HG03457 (cell line): Measurements from ENCODE around the gene AP2B1.

ENCODE experiments used
- ATAC-seq: cut with Tn5 transposase; IDR thresholded peaks from one replicate; pipeline ENCODE4 v1.9.1; 2021; ENCODE audit warnings: moderate number of reproducible peaks; ENCODE audit not compliant: unreplicated experiment

AP2B1 gene

DNA sequence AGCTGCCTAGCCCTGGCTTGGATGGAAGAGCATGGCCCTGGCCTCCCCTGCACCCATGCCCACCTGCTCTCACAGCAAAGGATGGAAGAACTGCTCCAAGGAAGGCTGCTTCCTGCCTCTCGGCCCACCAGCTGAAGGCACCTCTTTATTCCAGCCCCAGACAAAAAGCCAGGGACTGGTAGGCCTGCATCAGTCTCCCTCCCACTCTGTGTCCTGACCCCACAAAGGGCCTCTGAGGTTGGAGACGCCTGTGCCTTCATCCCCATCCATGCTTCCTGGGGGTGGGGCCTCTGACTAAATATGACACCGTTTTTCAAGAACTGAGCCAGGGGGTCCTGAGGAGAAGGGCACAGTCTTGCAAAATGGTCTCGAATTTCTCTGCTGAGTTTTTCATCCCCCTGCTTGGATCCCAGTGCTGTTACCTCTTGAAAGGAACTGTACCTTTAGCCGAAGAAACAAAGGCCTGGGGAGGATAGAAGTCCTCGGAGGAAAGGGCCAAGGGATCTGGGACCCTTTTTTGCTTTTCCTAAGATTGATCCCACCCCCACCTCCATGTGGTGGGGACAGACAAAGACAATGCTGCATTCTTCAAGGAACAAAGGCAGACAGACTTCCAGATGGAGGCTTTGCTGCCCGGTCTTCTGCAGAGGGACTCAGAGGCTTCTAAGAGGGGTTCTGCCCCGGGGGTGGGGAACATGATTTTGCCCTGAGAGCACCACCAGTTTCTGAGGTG, 178.8 kb downstream of the AP2B1 start:
- ATAC-seq: no peak

DNA sequence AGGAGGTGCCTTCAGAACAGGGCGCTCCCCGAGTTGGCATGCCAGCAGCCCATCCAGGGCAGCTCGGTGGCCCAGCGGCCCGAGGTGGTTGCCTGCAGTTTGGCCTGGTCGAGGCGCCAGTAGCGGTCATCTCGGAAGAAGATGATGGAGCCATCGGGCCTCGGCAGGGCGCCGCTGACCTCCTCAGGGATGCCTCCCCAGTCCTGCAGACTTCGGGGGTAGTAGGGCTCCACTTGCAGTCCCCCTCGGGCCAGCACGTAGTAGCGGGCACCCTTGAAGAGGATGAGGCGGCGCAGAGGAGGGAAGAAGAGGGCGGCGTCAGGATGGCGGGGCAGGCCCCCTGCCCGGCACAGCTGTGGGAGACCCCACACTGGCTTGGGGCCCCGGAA, 179.4 kb downstream of the AP2B1 start:
- ATAC-seq: no peak

DNA sequence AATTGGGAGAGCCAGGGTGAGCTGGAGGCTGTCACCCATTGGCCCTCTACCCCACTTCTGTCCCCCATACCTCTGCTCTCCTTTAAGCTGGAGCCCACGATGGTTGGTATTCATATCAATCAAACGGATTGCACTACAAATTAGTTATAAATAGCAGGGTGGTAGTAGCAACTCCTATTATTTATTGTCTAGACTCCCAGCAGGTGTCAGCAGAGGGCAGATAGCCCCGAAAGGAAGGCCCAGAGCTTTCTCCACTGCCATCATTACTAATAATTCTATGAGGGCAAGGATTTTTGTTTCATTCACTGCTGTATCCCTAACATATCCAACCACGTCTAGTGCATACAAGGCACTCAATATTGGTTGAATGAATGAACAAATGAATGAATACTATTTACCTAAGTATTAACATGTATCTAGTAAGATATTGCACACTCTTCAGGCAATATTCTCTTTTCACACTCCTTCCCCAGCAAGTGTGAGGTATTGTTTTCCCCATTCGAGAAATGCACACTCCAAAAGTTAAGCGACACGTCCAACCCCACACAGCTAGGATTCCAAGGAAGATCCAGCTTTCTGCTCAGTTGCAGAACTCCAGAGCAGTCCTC, 179.9 kb downstream of the AP2B1 start:
- no peak for ATAC-seq

DNA sequence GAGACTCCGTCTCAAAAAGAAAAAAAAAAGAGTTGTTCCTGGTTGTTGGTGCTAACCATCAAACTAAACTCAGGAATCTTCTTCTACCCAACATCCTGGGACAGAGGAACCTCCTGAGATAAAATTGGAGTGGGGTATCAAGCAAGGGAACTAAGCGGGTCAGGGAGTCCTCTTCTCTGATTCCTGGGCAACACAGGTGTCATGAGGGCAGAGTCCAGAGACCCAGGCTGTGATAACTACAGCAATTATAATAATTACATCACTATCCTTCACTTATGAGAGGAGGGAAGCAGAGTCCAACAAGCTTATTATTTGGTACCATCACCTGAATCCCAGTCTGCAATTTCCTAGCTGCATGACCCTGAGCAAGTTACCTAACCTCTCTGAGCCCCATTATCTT, 181.7 kb downstream of the AP2B1 start:
- no peak for ATAC-seq

DNA sequence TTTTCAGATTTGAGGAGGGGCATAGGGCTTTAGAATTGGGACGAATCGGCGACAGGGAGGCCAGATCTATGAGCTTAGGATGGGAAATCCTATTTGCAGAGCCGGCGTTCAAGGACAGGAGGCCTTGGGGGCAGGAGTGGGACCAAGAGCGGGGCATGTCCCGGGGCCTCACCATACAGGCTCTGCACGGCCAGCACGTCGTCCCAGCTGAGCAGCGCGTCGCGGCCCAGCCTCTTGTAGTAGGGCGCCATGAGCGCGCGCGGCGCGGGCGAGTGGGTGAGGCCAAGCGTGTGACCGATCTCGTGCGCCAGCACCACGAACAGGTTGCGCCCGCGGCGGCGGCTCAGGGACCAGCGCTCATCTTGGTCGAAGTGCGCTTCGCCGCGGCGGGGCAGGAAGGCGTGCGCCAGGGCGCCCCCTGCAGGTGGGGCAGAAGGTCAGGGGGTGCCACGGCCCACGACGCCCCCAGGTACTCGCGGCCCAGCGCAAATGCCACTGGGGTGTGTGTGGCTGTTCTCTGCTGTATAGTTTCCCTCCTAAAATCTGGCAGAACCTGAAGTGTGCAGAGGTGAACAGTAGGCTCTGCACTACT, 182.9 kb downstream of the AP2B1 start:
- no peak for ATAC-seq

DNA sequence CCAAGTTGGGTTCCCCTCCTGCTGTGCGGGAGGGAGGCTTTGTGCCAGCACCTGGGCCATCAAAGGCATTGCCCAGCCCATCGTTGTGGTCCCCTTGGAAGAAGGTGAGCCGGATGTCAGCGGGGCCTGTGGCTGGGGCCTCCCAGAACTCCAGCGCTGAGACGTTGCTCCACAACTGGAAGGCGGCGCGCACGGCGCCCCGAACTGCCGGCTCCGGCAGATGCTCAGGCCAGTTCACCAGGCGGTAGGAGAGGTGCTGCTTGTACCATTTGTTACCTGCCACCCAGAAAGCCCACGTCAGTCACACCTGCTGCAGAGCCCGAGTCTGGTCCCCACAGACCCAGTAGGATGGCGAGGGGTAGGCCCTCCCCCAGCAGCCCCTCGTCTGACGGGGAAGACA, 186.0 kb downstream of the AP2B1 start:
- ATAC-seq: no peak

DNA sequence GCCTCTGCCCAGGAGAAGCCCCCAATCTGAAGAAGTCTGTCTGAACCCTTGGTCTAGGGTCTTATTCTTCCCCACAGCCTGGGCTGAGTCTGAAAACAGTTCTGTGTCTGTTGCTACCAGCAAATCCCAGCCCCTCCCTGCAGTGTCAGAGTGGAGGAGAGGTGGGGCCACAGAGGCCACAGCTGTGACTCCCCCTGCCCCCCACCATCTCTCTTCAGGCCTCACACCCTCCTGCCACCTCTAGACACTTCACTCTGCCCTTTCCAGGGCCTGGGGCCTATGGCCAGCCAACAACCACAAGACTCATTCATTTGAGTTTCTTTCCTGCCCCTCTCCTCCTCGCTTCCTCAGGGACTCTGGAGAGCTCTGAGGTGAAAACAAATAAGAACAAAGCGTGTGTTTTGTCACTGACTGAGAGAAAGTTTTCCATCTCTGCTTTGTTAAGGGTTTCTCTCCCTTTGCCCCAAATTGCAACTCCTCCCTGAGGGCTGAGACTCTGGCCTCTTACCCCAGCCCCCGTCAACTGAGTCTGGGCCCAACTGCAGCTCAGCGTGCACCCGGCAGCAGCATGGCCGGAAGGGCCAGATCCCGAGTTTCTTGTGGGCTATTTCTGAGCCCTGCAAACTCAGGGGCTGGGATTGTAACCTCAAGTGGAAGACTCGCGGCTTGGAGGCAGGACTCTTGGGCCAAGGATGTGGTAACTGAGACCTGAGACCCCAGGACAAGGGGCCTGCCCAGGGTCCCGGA, 186.7 kb downstream of the AP2B1 start:
- no peak for ATAC-seq

DNA sequence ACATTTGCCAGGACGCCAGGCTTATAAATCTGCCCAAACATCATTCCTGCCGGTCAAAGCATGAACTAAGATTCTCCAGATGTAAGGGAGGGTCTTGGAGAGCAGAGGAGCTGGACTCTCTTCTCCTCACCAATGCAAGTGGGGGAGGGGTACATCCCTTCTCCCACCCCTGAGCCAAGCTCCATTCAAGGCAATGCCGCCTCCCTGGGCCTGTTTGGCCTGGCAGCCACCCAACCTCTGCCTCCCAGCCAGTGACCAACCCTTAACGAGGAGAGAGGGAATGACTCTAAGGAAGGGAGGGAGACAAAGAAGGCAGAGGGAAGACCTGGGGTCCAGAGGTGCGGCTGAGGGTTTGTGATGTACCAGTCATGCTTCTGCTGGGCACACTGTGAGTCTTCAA, 187.4 kb downstream of the AP2B1 start:
- ATAC-seq: no peak

DNA sequence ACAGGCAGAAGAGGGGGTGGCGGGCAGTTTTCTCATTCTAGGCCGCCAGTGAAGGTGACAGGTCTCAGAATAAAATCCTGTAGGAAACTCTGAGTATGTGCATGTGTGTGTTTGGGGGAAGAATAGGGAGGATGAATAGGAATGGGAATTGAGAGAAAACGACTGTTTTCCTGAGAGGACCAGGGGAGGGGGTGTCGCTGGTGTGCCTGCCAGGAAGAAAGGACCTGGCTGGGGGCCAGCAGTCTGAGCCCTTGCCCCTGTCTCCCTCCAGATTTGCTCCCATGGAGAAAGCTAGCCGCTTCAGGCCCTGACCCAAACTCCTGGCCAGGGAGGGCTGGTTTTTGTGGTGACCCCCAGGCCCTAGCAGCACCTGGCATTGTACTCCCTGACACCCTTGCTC, 187.9 kb downstream of the AP2B1 start:
- ATAC-seq: no peak

DNA sequence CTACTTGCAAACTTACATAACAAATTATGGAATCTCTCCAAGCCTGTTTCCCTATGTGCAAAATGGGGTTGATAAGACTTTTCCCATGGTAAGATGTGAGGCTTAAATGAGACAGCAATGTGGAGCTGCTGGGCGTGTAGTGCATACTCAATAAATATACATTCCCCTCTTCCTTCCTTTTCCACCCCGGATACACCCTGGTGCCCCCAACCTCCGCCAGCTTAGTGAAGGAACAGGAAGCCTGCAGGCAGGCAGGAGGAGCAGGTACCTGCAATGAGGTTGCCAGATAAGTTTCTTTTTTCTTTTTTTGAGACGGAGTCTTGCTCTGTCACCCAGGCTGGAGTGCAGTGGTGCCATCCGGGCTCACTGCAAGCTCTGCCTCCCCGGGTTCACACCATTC, 188.5 kb downstream of the AP2B1 start:
- no peak for ATAC-seq
